DND-41 (cell line): ENCODE measurements around the gene CCDC27.

Experiments
- ATAC-seq: fragments of 200-7000 bp; cut with Tn5 transposase; 3 replicates; pipeline ENCODE4 v1.9.1; 2021; ENCODE audit warnings: low read depth; ENCODE audit not compliant: insufficient read depth
- DNase-seq: peaks from one replicate; pipeline ENCODE4 v3.0.0-alpha.2; 2020
- H2AFZ ChIP-seq: 2 replicates; pipeline ENCODE4 v1.6.0; 2012; ENCODE audit warnings: low read depth, low read length
- H3K27ac ChIP-seq: 2 replicates; pipeline ENCODE4 v1.5.1; 2012; ENCODE audit warnings: low read length, inconsistent platforms
- H3K27me3 ChIP-seq: fragments of 200-600 bp; sonication (generic); 2 replicates; pipeline ENCODE4 v1.6.0; 2012; ENCODE audit warnings: low read length, mild to moderate bottlenecking, inconsistent platforms; ENCODE audit not compliant: insufficient read depth, poor library complexity
- H3K36me3 ChIP-seq: 2 replicates; pipeline ENCODE4 v1.5.1; 2012; ENCODE audit warnings: low read length, inconsistent platforms; ENCODE audit not compliant: insufficient read depth
- H3K4me1 ChIP-seq: 2 replicates; pipeline ENCODE4 v1.5.1; 2012; ENCODE audit warnings: mild to moderate bottlenecking, low read length; ENCODE audit not compliant: insufficient read depth
- H3K4me2 ChIP-seq: 2 replicates; pipeline ENCODE4 v1.6.0; 2012; ENCODE audit warnings: mild to moderate bottlenecking, moderate library complexity, low read length, inconsistent platforms; ENCODE audit not compliant: insufficient read depth
- H3K4me3 ChIP-seq, 2 experiments: fragments of 200-600 bp in 1 of 2; shearing (Covaris generic) in 1 of 2; 2 replicates each; pipeline ENCODE4 v1.5.1; 2012 to 2016; ENCODE audit warnings: inconsistent platforms in 2 of 2, low read length in 2 of 2, mild to moderate bottlenecking in 2 of 2, low read depth in 1 of 2, moderate library complexity in 1 of 2
- H3K79me2 ChIP-seq: 2 replicates; pipeline ENCODE4 v1.6.0; 2012; ENCODE audit warnings: low read length, inconsistent platforms; ENCODE audit not compliant: insufficient read depth
- H3K9ac ChIP-seq: 2 replicates; pipeline ENCODE4 v1.6.0; 2012; ENCODE audit warnings: low read depth, mild to moderate bottlenecking, inconsistent platforms, low read length, moderate library complexity
- H3K9me3 ChIP-seq: 2 replicates; pipeline ENCODE4 v1.5.1; 2012; ENCODE audit warnings: low read length, moderate library complexity, mild to moderate bottlenecking, inconsistent platforms; ENCODE audit not compliant: insufficient read depth, severe bottlenecking
- H4K20me1 ChIP-seq: 2 replicates; pipeline ENCODE4 v1.6.0; 2012; ENCODE audit warnings: low read length; ENCODE audit not compliant: insufficient read depth
- EZH2 ChIP-seq: IDR thresholded peaks from 3 replicates; pipeline ENCODE4 v1.6.1; 2012; ENCODE audit warnings: borderline replicate concordance, low read depth, mild to moderate bottlenecking, moderate library complexity, low read length, inconsistent platforms; ENCODE audit not compliant: severe bottlenecking
- TF ChIP-seq, protein P1 (sequence below): IDR thresholded peaks from 2 replicates; pipeline ENCODE4 v1.5.1; 2012; ENCODE audit warnings: borderline replicate concordance, low read length, moderate library complexity, mild to moderate bottlenecking; ENCODE audit not compliant: poor library complexity, severe bottlenecking; ENCODE audit errors: extremely low read depth

Gene CCDC27

DNA sequence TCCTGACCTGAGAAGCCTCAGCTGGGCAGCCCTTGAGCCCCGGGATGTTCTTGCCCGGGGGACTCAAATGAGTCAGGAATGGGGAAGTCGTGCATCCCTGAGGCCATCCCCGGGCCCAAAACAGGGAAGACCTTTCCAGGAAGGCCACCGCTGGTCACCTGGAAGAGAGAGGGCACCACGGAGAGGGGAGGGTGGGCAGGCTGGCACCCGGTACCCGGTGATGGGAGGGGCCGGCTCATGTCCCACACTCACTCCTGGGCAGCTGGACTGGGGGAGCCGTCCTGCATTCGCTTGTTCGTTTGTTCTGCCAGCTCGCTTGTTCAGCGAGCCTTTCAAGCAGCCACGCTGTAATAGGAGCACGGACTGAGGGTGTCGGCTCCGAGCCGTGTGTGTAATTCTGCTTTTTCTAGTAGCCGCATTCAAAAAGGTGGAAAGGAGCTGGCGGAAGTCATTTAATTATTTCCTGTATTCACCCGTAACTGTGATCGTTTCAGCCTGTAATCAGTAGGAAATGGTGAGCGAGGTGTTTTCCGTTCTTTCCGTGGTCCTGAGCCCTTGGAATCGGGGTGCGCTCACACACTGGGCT is 48.4 kb upstream of the CCDC27 start:
- Histone ChIP-seq H3K79me2 (no peaks in the 10 kb centered on the region), H2AFZ (no peak overlapping the region), H3K4me1 (no peaks in the 10 kb centered on the region), H3K9me3 (no peaks in the 10 kb centered on the region), H3K27ac (no peak overlapping the region), H3K4me3 (no peak overlapping the region), H3K4me2 (no peak overlapping the region), H3K9ac (no peak overlapping the region), H3K36me3 (peaks cover 20% of the 10 kb centered on the region), H4K20me1 (peaks cover 51% of the 10 kb centered on the region), H3K27me3 (no peaks in the 10 kb centered on the region)
- TF ChIP-seq, protein P1, sequence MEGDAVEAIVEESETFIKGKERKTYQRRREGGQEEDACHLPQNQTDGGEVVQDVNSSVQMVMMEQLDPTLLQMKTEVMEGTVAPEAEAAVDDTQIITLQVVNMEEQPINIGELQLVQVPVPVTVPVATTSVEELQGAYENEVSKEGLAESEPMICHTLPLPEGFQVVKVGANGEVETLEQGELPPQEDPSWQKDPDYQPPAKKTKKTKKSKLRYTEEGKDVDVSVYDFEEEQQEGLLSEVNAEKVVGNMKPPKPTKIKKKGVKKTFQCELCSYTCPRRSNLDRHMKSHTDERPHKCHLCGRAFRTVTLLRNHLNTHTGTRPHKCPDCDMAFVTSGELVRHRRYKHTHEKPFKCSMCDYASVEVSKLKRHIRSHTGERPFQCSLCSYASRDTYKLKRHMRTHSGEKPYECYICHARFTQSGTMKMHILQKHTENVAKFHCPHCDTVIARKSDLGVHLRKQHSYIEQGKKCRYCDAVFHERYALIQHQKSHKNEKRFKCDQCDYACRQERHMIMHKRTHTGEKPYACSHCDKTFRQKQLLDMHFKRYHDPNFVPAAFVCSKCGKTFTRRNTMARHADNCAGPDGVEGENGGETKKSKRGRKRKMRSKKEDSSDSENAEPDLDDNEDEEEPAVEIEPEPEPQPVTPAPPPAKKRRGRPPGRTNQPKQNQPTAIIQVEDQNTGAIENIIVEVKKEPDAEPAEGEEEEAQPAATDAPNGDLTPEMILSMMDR: no peak
- no peak for TF ChIP-seq EZH2
- no peak for DNase-seq
- no peak for ATAC-seq

DNA sequence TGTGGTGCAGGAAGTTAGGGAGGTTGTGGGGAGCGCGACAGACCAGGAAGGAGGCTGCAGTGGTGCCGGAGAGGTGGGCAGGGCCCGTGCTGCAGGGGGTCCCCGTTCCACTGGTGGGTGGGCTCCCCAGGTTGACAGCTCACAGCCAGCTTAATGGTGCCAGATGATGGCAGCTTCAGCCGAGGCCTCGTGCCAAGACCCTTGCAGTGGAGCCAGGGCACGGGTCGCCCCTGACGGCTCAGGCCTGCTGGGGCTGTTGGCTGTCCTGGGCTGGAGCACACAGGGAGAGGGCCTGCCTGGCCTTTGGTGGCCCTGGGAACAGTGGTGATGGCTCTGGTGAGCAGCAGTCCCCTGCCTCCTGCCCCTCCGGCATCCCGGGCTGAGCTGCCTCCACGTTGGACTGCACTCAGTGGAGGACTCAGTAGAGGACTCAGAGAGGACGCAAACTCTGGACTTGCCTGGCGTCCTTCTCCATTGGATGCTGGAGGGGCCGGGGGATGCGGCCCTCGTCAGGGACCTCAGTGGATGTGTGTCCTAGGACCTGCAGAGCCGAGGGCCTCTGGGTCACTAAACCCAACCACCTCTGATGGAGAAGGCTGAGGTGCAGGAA is 46.8 kb upstream of the CCDC27 start:
- Histone ChIP-seq H3K36me3 (peaks cover 31% of the 10 kb centered on the region), H3K27me3 (no peaks in the 10 kb centered on the region), H3K4me1 (no peaks in the 10 kb centered on the region), H3K79me2 (no peaks in the 10 kb centered on the region), H2AFZ (no peak overlapping the region), H4K20me1 (peaks cover 48% of the 10 kb centered on the region), H3K4me2 (no peak overlapping the region), H3K9me3 (no peaks in the 10 kb centered on the region), H3K9ac (no peak overlapping the region), H3K27ac (no peak overlapping the region), H3K4me3 (no peak overlapping the region)
- ATAC-seq (no peak), DNase-seq (no peak)
- TF ChIP-seq, protein P1: no peak
- no peak for TF ChIP-seq EZH2

DNA sequence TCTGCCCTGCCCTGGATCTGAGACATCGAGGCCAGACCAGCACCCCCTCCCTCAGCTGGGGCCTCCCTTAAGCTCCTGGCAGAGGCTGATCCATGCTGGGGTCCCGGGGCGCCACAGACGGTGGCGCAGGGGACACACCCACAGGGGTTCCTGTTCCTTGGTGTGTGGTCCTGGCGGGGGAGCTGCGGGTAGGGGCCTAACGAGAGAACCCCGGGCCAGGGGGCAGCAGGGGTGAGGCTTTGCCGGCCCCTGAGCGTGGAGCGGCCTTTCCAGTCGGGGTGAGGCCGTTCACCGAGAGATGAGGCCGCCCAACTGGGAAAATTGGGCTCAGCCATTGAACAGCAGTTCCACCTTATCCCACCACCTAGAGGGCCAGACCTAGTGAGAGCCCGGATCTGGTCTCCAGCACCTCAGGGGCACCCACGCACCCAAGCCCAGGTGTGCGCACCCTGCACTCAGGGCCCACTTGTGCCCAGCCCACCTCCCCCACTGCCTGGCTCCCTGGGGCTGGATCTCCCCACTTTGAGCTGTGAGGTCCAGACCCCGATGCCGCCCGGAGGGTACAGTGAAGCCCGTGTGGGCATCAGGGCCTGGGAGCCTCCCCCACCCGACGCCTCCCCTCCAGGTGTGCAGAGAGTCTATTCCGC is 45.5 kb upstream of the CCDC27 start:
- H3K4me3 ChIP-seq: no peak overlapping the region
- no peaks in the 10 kb centered on the region for H3K4me1 ChIP-seq
- no peak overlapping the region for H3K9ac ChIP-seq
- TF ChIP-seq, protein P1: no peak
- no peak for TF ChIP-seq EZH2
- H3K9me3 ChIP-seq: no peaks in the 10 kb centered on the region
- H2AFZ ChIP-seq: no peak overlapping the region
- H3K4me2 ChIP-seq: no peak overlapping the region
- H4K20me1 ChIP-seq: peaks cover 47% of the 10 kb centered on the region
- ATAC-seq (no peak), DNase-seq (no peak)
- H3K27ac ChIP-seq: no peak overlapping the region
- H3K36me3 ChIP-seq: peaks cover 40% of the 10 kb centered on the region
- H3K27me3 ChIP-seq: no peaks in the 10 kb centered on the region
- no peaks in the 10 kb centered on the region for H3K79me2 ChIP-seq
